Fibroblast of lung (primary cell): Measurements from ENCODE around the gene VRK1.

Experiments used
- CTCF ChIP-seq, 2 donors: IDR thresholded peaks in 1 of 2; conservative IDR thresholded peaks in 1 of 2; 1 replicate in 1 of 2; 2 replicates in 1 of 2; pipeline ENCODE4 v1.5.1; 2011 to 2012; ENCODE audit warnings: low read length in 2 of 2, control low read depth in 1 of 2, inconsistent platforms in 1 of 2, low read depth in 1 of 2, mild to moderate bottlenecking in 1 of 2
- EZH2 ChIP-seq: IDR thresholded peaks from 2 replicates; pipeline ENCODE4 v1.5.1; 2012; ENCODE audit warnings: low read length, control low read depth, mild to moderate bottlenecking; ENCODE audit errors: missing control alignments

- TF ChIP-seq CTCF (conservative IDR thresholded peaks at IDR 0.05 in 1 of 2, IDR thresholded peaks at IDR 0.05 in 1 of 2; ENCODE audit: low read depth in 1 of 2, low read length in 2 of 2) (no peak), EZH2 (no peak)
These were observed 35.2 kb downstream of the VRK1 start for GRCh38 chr14:96832351-96832750.
